Sigmoid colon (tissue), 7 donors: Measurements from ENCODE around the gene ADAM10. TPM values are rescaled to one million over a fixed set of nuclear protein-coding genes. Genes with fewer than 3 reads are reported as not detected.
A peak's percentile ranks its signal among the peaks of the same experiment; 100 is the strongest.

Experiments used
- DNase-seq: peaks from one replicate; pipeline ENCODE4 v3.0.0-alpha.2; 2019
- H3K27ac ChIP-seq, 4 donors: fragments of 200-600 bp; sonication (generic); one replicate each; pipeline ENCODE4 v1.5.1; 2016 to 2019; ENCODE audit warnings: mild to moderate bottlenecking in 1 of 4
- H3K27me3 ChIP-seq, 3 donors: fragments of 200-600 bp; sonication (generic); one replicate each; pipeline ENCODE4 v1.5.1; 2019; ENCODE audit warnings: mild to moderate bottlenecking in 1 of 3
- H3K36me3 ChIP-seq, 4 donors: fragments of 200-600 bp; sonication (generic); one replicate each; pipeline ENCODE4 v1.5.1; 2016 to 2019
- H3K4me1 ChIP-seq, 4 donors: fragments of 200-600 bp; sonication (generic); one replicate each; pipeline ENCODE4 v1.5.1; 2017 to 2019
- H3K4me3 ChIP-seq, 4 donors: fragments of 200-600 bp; sonication (generic); one replicate each; pipeline ENCODE4 v1.5.1; 2017 to 2019; ENCODE audit warnings: mild to moderate bottlenecking in 2 of 4, moderate library complexity in 1 of 4
- H3K9me3 ChIP-seq, 4 donors: fragments of 200-600 bp in 3 of 4; sonication (generic) in 3 of 4; one replicate each; pipeline versions ENCODE4 v1.5.1 to v1.6.1; 2013 to 2019
- CTCF ChIP-seq, 4 experiments: fragments of 450-650 bp in 3 of 4; fragments of 200-600 bp in 1 of 4; IDR thresholded peaks; one replicate each; pipeline ENCODE4 v1.5.1; 2016 to 2019; ENCODE audit warnings: antibody characterized with exemption in 4 of 4, mild to moderate bottlenecking in 3 of 4, moderate library complexity in 2 of 4
- EP300 ChIP-seq, 4 donors: sonication (generic); formaldehyde crosslinking; IDR thresholded peaks; one replicate each; pipeline ENCODE4 v1.6.1; 2017; ENCODE audit warnings: antibody characterized with exemption in 4 of 4
- POLR2A ChIP-seq, 2 donors: fragments of 450-650 bp; IDR thresholded peaks; one replicate each; pipeline ENCODE4 v1.6.1; 2016; ENCODE audit warnings: antibody characterized with exemption in 2 of 2, mild to moderate bottlenecking in 2 of 2, moderate library complexity in 2 of 2
- POLR2AphosphoS5 ChIP-seq, 4 donors: sonication (generic); formaldehyde crosslinking; IDR thresholded peaks; one replicate each; pipeline ENCODE4 v1.6.1; 2017; ENCODE audit warnings: antibody characterized with exemption in 4 of 4
- whole genome bisulfite sequencing, 2 donors: extraction: QIAGEN DNeasy Blood & Tissue Kit; methylation state at CpG; one replicate each; pipeline ENCODE4 v1.1.7; 2013; 5-methylcytosine and 5-hydroxymethylcytosine counted together
- intact Hi-C: fragments of 100-400 bp; cut with DNase I; formaldehyde crosslinking; loops from one replicate; pipeline ENCODE4 v1.15.1; 2023
- polyA plus RNA-seq, 3 donors: library from polyadenylated mRNA; stranded (reverse); fragments of 200-250 nt; gene quantifications; one replicate each; pipeline ENCODE4 v1.2.3, GENCODE V29; 2013
- total RNA-seq, 4 donors: library from RNA; depleted of rRNA; stranded (reverse); fragments of >200 nt; gene quantifications; one replicate each; pipeline ENCODE4 v1.1.0, GENCODE V29; 2016
- donor health status: healthy with polysubstance abuse.
- donor health status: Bipolar disorder and iron deficiency.
- donor health status: healthy.

ADAM10 gene
- total and polyA plus RNA-seq, 7 donors: 6.6 to 70.9 (median 44.9) TPM

DNA sequence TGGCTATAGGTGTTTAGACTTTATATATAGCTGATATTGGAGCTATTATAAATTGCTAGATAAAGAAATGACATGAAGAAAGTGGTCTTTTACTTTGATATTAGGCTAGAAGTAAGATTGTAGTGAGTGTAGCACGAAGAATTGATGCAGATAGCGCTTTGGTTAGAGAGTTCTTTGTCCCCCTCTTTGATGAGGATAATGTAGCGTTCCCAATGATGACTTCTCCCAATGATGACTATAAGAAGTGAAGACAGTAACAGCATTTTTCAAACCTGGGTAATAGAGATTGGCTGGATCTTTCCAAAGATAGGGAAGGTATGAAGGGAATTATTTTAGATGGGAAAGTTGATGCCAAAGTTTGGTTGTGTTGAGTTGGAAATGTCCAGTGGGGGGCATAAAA is 25.9 kb upstream of the ADAM10 start:
- intact Hi-C loops: loop anchor here (10.0 kb wide), 1 partner anchor 599 kb away; the partner anchor contains the start of gene MYO1E
- no peaks in the 10 kb centered on the region for H3K27me3 ChIP-seq
- H3K36me3 ChIP-seq: no peaks in the 10 kb centered on the region
- H3K4me1 ChIP-seq: peaks cover 0 to 43% (median 36%) of the 10 kb centered on the region in 4 donors
- H3K27ac ChIP-seq: no peak overlapping the region
- no peaks in the 10 kb centered on the region for H3K9me3 ChIP-seq
- WGBS, 2 donors: 96 to 97% methylated on average over 3 of the region's 3 CpGs
- no peak for DNase-seq
- no peak overlapping the region for H3K4me3 ChIP-seq
- TF ChIP-seq POLR2A (IDR thresholded peaks at IDR 0.05) (no peak), CTCF (IDR thresholded peaks at IDR 0.05) (no peak), POLR2AphosphoS5 (IDR thresholded peaks at IDR 0.05) (no peak), EP300 (IDR thresholded peaks at IDR 0.05) (no peak)

- H3K9me3 ChIP-seq: no peaks in the 10 kb centered on the region
- intact Hi-C loops: loop anchor here (10.0 kb wide), 1 partner anchor 602 kb away; the partner anchor contains the start of gene MYO1E
- H3K27me3 ChIP-seq: no peaks in the 10 kb centered on the region
- TF ChIP-seq EP300 (IDR thresholded peaks at IDR 0.05): no peak
- TF ChIP-seq POLR2A (IDR thresholded peaks at IDR 0.05): no peak
- TF ChIP-seq CTCF (IDR thresholded peaks at IDR 0.05): no peak
- TF ChIP-seq POLR2AphosphoS5 (IDR thresholded peaks at IDR 0.05): no peak
- H3K27ac ChIP-seq: peak overlapping the region; percentile 93 to 99 (median 96)
- DNase-seq: no peak
- no peaks in the 10 kb centered on the region for H3K36me3 ChIP-seq
- WGBS, 2 donors: 83 to 86% methylated on average over 4 of the region's 4 CpGs
- peak overlapping the region; percentile 71 to 86 (median 84) for H3K4me3 ChIP-seq
- H3K4me1 ChIP-seq: peaks cover 0 to 48% (median 41%) of the 10 kb centered on the region in 4 donors
Observed at GRCh38 chr15:58773024-58773423, 23.5 kb upstream of the ADAM10 start.

DNA sequence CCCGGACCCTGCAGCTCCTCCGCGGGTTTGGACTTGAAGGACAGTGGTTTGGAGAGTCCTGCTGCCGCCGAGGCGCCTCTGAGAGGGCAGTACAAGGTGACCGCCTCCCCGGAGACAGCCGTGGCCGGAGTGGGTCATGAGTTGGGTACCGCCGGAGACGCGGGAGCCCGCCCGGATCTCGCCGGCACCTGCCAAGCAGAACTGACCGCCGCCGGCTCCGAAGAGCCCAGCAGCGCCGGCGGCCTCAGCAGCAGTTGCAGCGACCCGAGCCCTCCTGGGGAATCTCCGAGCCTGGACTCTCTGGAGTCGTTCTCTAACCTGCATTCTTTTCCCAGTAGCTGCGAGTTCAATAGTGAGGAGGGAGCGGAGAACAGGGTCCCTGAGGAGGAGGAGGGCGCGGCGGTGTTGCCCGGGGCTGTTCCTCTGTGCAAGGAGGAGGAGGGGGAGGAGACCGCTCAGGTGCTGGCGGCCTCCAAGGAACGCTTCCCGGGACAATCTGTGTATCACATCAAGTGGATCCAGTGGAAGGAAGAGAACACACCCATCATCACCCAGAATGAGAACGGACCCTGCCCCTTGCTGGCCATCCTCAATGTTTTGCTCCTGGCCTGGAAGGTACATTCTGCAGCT is 22.2 kb upstream of the ADAM10 start:
- Histone ChIP-seq H3K36me3 (no peaks in the 10 kb centered on the region), H3K27me3 (no peaks in the 10 kb centered on the region), H3K4me3 (peak overlapping the region; percentile 71 to 86 (median 84)), H3K9me3 (no peaks in the 10 kb centered on the region), H3K27ac (peak overlapping the region; percentile 93 to 99 (median 96)), H3K4me1 (peaks cover 0 to 43% (median 40%) of the 10 kb centered on the region in 4 donors)
- 0% methylated on average over 40 of the region's 40 CpGs for WGBS, 2 donors
- no peak for TF ChIP-seq EP300 (IDR thresholded peaks at IDR 0.05)
- peak in 1 of 4 donors; percentile 17 for TF ChIP-seq POLR2AphosphoS5 (IDR thresholded peaks at IDR 0.05)
- intact Hi-C loops: loop anchor here (1.0 to 10.0 kb wide), 2 partner anchors 162 to 603 kb away; partner anchors contain the start of genes MYO1E and SLTM
- peak; percentile 81 for DNase-seq

DNA sequence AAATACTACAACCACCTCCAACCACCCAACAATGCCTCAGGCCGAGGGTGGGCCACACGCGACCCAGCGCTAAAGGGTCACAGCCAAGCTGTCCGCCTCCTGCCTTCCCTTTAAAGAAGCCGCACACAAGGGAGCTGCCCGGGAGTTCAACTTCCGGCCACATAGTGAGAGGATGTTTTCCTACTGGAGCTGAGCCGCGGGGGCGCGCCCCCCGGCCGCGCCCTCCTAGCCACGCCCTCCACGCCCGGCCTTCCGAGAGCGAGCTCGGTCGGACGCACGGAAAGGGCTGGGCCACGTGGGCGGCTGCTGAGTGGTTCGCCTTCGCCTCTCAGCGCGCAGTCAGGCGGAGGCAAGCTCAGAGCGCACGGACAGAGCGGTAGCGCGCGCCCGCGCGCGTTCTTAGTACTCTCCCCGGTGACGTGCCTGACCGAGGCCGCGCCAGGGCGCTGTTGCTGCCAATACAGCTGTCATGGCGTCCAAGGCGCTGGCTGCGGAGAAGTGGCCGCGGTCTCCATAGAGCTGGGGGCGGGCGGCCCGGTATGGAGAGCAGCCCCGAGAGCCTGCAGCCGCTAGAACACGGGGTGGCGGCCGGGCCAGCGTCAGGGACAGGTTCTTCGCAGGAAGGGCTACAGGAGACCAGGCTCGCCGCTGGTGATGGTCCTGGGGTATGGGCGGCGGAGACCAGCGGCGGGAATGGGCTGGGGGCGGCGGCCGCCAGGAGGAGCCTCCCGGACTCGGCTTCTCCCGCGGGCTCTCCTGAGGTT is 21.5 kb upstream of the ADAM10 start, which contains the start of gene MINDY2:
Gene MINDY2 (plus strand): TSS at position 446 of the 764 bp plus-strand sequence. CDS start 94 bp downstream, at position 540.
- 0% methylated on average over 75 of the region's 75 CpGs for WGBS, 2 donors
- intact Hi-C loops: loop anchor here (1.0 to 10.0 kb wide), 3 partner anchors 22 to 604 kb away; partner anchors contain the start of genes ADAM10, MYO1E and SLTM
- H3K4me3 ChIP-seq: peak within 1 kb of the TSS; percentile 71 to 86 (median 84)

More for the DNA sequence above, 21.5 kb upstream of the ADAM10 start, which contains the start of gene MINDY2:
- peak within 1 kb of the TSS; percentile 93 to 99 (median 96) for H3K27ac ChIP-seq
- H3K27me3 ChIP-seq: no peaks in the 10 kb centered on the region
- no peaks in the 10 kb centered on the region for H3K36me3 ChIP-seq
- peaks cover 0 to 42% (median 37%) of the 10 kb centered on the region in 4 donors for H3K4me1 ChIP-seq
- no peaks in the 10 kb centered on the region for H3K9me3 ChIP-seq
- DNase-seq: peak; percentile 99
- TF ChIP-seq CTCF (IDR thresholded peaks at IDR 0.05) (peak in 1 of 4 experiments; percentile 33), EP300 (IDR thresholded peaks at IDR 0.05) (no peak), POLR2AphosphoS5 (IDR thresholded peaks at IDR 0.05) (peak; percentile 86 to 98 (median 91)), POLR2A (IDR thresholded peaks at IDR 0.05) (peak; percentile 59 to 88)
